Stimulated activated CD4-positive, alpha-beta T cell treated with anti-CD3 and anti-CD28 coated beads, Interleukin-15, amount 100 ng/mL, for 1 hour (primary cell): ENCODE measurements around the gene ASCL5.
A peak's percentile ranks its signal among the peaks of the same experiment; 100 is the strongest.

Source experiments
- DNase-seq, 2 donors: peaks; one replicate each; pipeline ENCODE4 v3.0.0-alpha.2; 2020; ENCODE audit warnings: low read depth in 1 of 2, low spot score in 1 of 2

The ASCL5 gene

GRCh38 chr1:201136355-201137023, 9.5 kb upstream of the ASCL5 start:
- no peak for DNase-seq

- DNase-seq = no peak
Measured at GRCh38 chr1:201134405-201134804, 7.4 kb upstream of the ASCL5 start.

- DNase-seq = no peak
Measured at GRCh38 chr1:201131398-201131797, 4.4 kb upstream of the ASCL5 start.

- no peak for DNase-seq
Measured at GRCh38 chr1:201128962-201129361, 2.0 kb upstream of the ASCL5 start.

DNA sequence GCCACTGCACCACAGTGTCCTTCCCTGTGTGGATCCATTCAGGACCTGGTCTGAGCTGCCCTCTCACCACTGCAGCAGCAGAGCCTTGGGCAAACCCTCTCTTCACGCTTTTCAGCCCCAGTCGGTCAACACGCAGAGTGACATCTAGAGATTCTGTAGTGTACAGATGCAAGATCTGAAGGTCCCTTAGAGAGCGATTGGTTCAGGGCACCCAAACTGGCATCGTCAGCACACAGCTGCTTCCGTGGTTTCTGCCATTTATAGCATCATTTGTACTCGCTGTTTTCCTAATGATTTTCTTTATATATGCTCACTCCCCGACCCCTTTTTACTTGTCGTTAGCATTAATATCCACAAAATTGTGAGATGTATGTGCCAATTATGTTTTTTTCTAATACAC, 1.5 kb upstream of the ASCL5 start:
- DNase-seq = no peak

GRCh38 chr1:201127755-201128455, 921 bp upstream of the ASCL5 start:
- no peak for DNase-seq

GRCh38 chr1:201126463-201126831, 537 bp downstream of the ASCL5 start:
- no peak for DNase-seq

DNA sequence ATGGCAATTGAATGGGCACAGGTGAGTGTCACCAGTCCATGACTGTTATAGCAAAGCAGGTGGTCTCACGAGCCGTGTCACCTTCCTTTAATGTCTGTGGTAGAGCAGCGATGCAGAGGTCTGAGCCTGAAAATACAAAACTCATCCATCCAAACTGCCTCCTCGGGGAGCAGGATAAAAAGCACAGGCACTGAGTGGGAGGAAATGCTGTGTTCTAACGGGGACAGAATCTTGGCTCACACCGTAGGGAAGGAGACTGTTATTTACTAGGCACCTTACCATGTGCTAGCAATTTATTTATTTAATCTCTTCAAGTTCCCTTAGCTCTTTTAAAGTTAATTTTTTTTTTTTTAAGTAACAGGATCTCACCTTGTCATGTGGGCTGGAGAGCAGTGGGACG, 1.2 kb downstream of the ASCL5 start:
- no peak for DNase-seq

DNA sequence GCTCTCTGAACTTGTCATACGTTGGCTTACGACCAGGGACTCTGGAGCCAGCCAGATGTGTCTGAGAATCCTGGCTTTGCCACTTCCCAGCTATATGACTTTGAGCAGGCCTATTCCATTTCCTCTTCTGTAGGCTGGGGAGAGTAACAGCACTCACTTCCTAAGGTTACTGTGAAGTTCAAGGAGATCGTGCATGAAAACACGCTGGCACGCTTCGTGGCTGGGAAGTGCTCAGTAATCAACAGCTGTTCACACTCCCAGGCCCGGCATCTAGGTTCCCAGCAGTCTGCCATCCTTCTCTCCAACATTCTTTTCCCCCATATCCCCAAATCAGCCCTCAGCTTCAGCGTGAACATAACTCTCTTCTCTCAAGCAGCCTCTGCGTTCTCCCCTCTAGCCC, 2.0 kb downstream of the ASCL5 start:
- no peak for DNase-seq

DNA sequence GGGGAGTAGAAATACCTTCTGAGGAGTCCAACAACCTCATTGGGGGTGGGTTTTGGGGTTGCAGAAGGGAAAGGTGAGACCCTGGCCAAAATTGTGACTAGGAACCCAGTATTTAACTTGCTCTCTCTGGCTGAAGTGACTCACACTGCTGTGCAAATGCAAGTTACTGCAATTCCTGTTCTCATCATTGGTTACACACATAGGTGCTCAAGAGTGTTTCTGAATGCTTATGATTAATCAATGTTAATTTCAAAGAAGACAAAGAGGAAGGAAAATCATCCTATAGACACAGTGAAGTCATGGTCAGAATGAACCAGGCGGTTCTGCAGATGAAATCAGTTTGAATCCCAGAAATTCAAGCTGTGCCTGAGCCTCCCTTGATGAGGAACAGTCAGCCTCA, 3.1 kb downstream of the ASCL5 start:
- DNase-seq = no peak

DNA sequence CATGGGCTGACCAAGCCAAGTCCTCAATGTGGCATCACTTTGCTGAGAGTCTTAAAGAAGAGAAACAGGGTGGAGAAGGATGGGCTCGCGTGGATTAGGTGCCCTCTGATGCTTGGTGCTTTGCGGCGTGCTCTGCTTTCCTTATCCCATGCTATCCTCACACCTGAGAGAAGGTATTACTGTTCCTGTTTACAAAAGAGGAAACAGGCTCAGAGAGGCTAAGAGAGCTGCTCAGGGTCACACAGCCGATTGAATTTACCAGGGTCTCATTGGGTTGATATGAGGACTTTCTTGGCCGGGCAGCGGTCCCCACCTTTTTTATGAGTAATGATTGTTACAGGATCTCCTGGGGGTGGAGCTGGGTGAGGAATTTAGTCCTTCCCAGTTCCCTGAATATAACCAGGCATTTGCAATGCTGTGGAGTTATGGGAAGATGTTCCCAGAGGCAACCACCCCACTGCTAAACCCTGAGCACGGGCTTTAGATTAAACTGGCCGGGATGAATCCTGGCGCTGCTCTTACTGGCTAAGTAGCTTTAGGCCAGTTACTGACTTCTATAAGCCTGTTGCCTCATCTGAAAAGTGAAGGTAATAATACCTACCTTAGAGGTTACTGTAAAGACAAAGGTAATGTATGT, 4.5 kb downstream of the ASCL5 start:
- DNase-seq = no peak

- peak in 1 of 2 donors; percentile 20 for DNase-seq
Measured at GRCh38 chr1:201119206-201120197, 7.5 kb downstream of the ASCL5 start.

DNA sequence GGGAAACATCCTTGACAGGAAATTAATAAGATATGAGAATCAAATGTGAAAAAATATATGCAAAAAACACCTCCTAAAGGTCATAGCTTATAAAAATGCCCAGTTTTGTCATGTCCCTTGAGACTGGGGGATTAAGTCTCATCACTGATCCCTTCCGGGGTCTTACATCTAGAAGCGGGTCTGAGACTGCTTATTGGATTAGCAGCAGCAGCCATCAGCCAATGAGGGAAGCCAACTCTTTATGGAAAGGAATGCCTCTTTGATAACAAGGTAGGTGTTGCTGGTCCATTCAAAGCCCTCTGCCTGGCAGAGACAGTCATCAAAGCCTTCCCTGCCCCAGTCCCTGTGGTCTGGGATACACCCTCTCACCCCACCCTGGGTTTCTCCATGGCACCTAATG, 10.9 kb downstream of the ASCL5 start:
- no peak for DNase-seq

DNA sequence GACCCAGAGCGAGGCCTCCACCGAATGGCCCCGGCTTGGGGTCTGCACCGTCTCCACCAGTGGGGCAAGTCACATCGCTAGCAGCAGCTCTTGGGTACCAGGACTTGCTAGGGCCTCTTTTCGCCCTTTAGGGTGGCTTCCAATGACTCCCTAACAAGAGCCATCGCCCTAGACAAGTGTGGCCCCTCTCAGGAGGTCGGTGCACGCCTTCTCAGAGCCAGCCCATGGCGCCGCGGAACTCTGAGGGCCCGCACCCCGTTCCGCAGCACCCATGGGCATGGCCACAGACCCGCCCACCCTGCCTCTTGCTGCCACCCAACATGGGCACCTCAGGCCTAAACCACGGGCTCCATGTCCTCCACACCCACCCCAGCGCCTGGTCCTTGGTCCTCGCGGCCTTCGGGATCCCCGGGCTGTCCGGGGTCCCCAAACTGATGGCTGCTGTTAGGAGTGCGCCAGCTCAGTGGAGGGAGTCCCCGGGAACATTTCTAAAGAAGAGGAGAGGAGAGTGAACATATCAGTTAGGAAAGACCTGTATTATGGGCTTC, 11.5 kb downstream of the ASCL5 start:
- no peak for DNase-seq

- peak; percentile 43 to 50 for DNase-seq
Measured at GRCh38 chr1:201114245-201115131, 12.5 kb downstream of the ASCL5 start.

DNA sequence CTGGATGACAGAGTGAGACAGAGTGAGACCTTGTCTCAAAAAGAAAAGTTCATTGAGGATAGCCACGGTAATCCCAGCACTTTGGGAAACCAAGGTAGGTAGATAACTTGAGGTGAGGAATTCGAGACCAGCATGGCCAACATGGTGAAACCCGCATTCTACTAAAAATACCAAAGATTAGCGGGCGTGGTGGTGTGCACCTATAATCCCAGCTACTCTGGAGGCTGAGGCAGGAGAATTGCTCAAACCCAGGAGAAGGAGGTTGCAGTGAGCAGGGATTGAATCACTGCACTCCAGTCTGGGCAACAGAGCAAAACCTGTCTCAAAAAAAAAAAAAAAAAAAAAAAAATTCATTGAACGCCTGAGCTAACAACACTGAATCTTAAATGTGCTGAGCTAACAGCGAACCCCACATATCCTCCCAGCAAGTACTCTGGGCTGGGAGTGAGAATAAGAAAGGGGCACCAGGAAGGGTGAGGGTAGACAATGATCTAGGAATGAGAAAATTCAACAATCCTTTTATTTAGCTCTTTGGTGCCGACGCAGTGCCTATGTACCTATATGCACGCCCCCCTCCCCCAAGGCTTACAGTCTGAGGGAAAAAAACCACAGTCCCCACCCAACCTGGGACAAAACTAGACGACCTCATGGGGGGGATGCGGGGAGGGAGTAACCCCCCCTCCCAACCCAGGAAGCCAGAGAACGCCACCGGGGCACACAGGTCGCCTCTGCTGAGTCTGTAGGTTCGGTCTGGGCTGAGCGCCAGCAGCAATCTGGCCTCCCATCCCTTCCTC, 13.3 kb downstream of the ASCL5 start:
- no peak for DNase-seq

GRCh38 chr1:201112926-201113325, 14.1 kb downstream of the ASCL5 start:
- DNase-seq = no peak

- DNase-seq = no peak
Measured at GRCh38 chr1:201112173-201112731, 14.7 kb downstream of the ASCL5 start, which contains the start of gene CACNA1S. CACNA1S (minus strand) TSS chr1:201112426; CDS start chr1:201112339, 87 bp downstream.

- no peak for DNase-seq
Measured at GRCh38 chr1:201111672-201112071, 15.3 kb downstream of the ASCL5 start.
